ENCODE measurements around the gene VLDLR. TPM values are rescaled to one million over a fixed set of nuclear protein-coding genes. Genes with fewer than 3 reads are reported as not detected.

VLDLR gene
- total RNA-seq, 1 donor from 2014 or later: 38.1 TPM

DNA sequence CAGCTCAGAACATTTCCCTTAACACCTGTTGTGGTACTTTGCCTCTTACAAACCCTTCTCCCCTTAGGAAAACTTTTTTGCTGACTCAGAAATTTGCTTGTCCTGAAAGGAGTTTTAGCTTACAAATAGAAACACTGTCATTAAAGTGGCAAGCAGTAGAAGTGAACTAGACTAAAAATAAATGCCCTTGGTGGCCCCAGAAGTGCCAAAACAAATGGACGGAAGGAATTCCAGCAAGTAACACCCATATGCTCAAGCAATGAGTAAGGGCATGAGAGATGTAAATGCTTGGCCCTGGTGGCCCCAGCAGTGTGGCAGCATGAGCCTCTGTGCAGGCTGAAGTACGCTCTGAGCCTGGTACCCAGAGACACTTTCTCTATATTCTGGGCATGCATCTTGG is 8.6 kb downstream of the VLDLR start:
- DNase-seq (ENCODE audit: extremely low spot score, unreplicated experiment): no peak
- Mint-ChIP-seq H3K36me3 (peaks cover 10% of the 10 kb centered on the region), H3K4me1 (ENCODE audit: unreplicated experiment) (peaks cover 19% of the 10 kb centered on the region), H3K4me3 (no peak overlapping the region), H3K9me3 (no peaks in the 10 kb centered on the region), H3K27ac (no peak overlapping the region), H3K27me3 (no peaks in the 10 kb centered on the region)
- TF ChIP-seq, protein P1, sequence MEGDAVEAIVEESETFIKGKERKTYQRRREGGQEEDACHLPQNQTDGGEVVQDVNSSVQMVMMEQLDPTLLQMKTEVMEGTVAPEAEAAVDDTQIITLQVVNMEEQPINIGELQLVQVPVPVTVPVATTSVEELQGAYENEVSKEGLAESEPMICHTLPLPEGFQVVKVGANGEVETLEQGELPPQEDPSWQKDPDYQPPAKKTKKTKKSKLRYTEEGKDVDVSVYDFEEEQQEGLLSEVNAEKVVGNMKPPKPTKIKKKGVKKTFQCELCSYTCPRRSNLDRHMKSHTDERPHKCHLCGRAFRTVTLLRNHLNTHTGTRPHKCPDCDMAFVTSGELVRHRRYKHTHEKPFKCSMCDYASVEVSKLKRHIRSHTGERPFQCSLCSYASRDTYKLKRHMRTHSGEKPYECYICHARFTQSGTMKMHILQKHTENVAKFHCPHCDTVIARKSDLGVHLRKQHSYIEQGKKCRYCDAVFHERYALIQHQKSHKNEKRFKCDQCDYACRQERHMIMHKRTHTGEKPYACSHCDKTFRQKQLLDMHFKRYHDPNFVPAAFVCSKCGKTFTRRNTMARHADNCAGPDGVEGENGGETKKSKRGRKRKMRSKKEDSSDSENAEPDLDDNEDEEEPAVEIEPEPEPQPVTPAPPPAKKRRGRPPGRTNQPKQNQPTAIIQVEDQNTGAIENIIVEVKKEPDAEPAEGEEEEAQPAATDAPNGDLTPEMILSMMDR (conservative IDR thresholded peaks at IDR 0.05): no peak

GRCh38 chr9:2631263-2631662 is 9.7 kb downstream of the VLDLR start:
- Mint-ChIP-seq H3K4me3 (no peak overlapping the region), H3K9me3 (no peaks in the 10 kb centered on the region), H3K4me1 (ENCODE audit: unreplicated experiment) (peaks cover 25% of the 10 kb centered on the region), H3K36me3 (peaks cover 13% of the 10 kb centered on the region), H3K27me3 (no peaks in the 10 kb centered on the region), H3K27ac (no peak overlapping the region)
- no peak for DNase-seq (ENCODE audit: extremely low spot score, unreplicated experiment)
- TF ChIP-seq, protein P1 (conservative IDR thresholded peaks at IDR 0.05): no peak

DNA sequence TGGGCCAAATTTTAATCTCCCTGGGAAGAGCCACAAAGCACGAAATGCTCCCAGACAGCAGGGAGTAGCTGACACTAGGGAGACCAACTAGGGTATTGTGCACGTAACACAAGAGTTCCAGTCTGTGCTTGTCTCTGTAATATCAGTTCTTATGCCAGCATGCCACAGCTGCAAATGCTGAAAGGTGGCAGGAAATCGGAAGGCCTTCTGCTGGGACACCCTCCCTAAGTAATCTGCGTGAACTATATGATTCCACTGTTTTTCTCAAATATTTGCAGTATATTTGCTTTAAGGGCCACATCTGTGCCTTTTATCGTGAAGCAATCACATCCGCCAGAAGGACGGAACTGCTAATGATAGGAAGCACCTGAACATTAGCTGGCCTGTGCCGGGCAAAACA is 12.6 kb downstream of the VLDLR start:
- H3K4me3 Mint-ChIP-seq: no peak overlapping the region
- TF ChIP-seq, protein P1 (conservative IDR thresholded peaks at IDR 0.05): no peak
- H3K36me3 Mint-ChIP-seq: peaks cover 34% of the 10 kb centered on the region

GRCh38 chr9:2634818-2635217 is 13.2 kb downstream of the VLDLR start:
- no peaks in the 10 kb centered on the region for H3K9me3 Mint-ChIP-seq
- no peak for DNase-seq (ENCODE audit: extremely low spot score, unreplicated experiment)
- H3K4me3 Mint-ChIP-seq: no peak overlapping the region
- no peaks in the 10 kb centered on the region for H3K27me3 Mint-ChIP-seq
- H3K27ac Mint-ChIP-seq: no peak overlapping the region
- peaks cover 35% of the 10 kb centered on the region for H3K4me1 Mint-ChIP-seq (ENCODE audit: unreplicated experiment)
- peaks cover 38% of the 10 kb centered on the region for H3K36me3 Mint-ChIP-seq
- TF ChIP-seq, protein P1 (conservative IDR thresholded peaks at IDR 0.05): no peak

More for the DNA sequence above, 12.6 kb downstream of the VLDLR start:
- H3K27me3 Mint-ChIP-seq: no peaks in the 10 kb centered on the region
- H3K9me3 Mint-ChIP-seq: no peaks in the 10 kb centered on the region
- H3K4me1 Mint-ChIP-seq (ENCODE audit: unreplicated experiment): peaks cover 35% of the 10 kb centered on the region
- no peak for DNase-seq (ENCODE audit: extremely low spot score, unreplicated experiment)
- H3K27ac Mint-ChIP-seq: no peak overlapping the region

DNA sequence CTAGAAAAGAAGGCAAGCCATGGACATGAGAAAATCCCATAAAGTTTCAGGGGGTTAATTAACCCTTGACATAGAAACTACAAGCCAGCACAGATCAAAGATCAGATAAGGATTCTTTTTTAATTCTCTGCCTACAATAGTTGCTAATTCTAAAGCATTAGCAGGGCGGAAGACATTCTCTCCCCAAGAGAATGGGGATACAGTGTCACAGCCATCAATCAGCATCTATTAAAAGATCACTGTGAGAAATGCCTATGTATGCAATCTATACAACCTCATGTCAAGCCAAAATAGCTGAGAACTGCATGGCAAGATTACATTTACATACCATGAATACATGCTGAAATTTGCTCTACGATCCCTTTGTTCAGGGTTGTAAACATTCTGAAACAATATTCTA is 14.3 kb downstream of the VLDLR start:
- no peaks in the 10 kb centered on the region for H3K9me3 Mint-ChIP-seq
- TF ChIP-seq, protein P1 (conservative IDR thresholded peaks at IDR 0.05): no peak
- peaks cover 50% of the 10 kb centered on the region for H3K36me3 Mint-ChIP-seq

GRCh38 chr9:2637390-2637789 is 15.8 kb downstream of the VLDLR start:
- Mint-ChIP-seq H3K9me3 (no peaks in the 10 kb centered on the region), H3K36me3 (peaks cover 62% of the 10 kb centered on the region), H3K4me1 (ENCODE audit: unreplicated experiment) (peaks cover 34% of the 10 kb centered on the region), H3K27ac (no peak overlapping the region), H3K4me3 (no peak overlapping the region), H3K27me3 (no peaks in the 10 kb centered on the region)
- TF ChIP-seq, protein P1 (conservative IDR thresholded peaks at IDR 0.05): no peak
- DNase-seq (ENCODE audit: extremely low spot score, unreplicated experiment): no peak

More for the DNA sequence above, 14.3 kb downstream of the VLDLR start:
- DNase-seq (ENCODE audit: extremely low spot score, unreplicated experiment): no peak
- no peaks in the 10 kb centered on the region for H3K27me3 Mint-ChIP-seq
- no peak overlapping the region for H3K27ac Mint-ChIP-seq
- H3K4me1 Mint-ChIP-seq (ENCODE audit: unreplicated experiment): peaks cover 35% of the 10 kb centered on the region
- H3K4me3 Mint-ChIP-seq: no peak overlapping the region
